WTC11 (cell line): ENCODE data around the gene CLDN20. TPM values are rescaled to one million over a fixed set of nuclear protein-coding genes. Genes with fewer than 3 reads are reported as not detected.

Experiments used
- ATAC-seq: fragments of 200-7000 bp; cut with Tn5 transposase; 2 replicates; pipeline ENCODE4 v1.10.0; 2021; ENCODE audit warnings: mild to moderate bottlenecking, moderate library complexity
- CTCF ChIA-PET: fragments of 300-600 bp; sonication (Branson Sonifier 250); formaldehyde crosslinking; loops from one replicate; lab custom pipeline; 2021; ENCODE audit warnings: antibody characterized with exemption; lab: Charles Lee
- POLR2A ChIA-PET: fragments of 350-600 bp; sonication (Branson Sonifier 250); formaldehyde crosslinking; loops from one replicate; lab custom pipeline; 2021; ENCODE audit warnings: antibody characterized with exemption; lab: Charles Lee
- DNase-seq: peaks from one replicate; pipeline ENCODE4 v3.0.0; 2021; ENCODE audit warnings: low spot score
- H3K27ac Mint-ChIP-seq: 2 replicates; pipeline ENCODE4 v1.8.0; 2021; ENCODE audit warnings: mixed read lengths
- H3K27me3 Mint-ChIP-seq: 2 replicates; pipeline ENCODE4 v1.8.0; 2021; ENCODE audit warnings: low read depth, mild to moderate bottlenecking, moderate library complexity, mixed read lengths
- H3K36me3 Mint-ChIP-seq: 2 replicates; pipeline ENCODE4 v1.8.0; 2021; ENCODE audit warnings: mixed read lengths
- H3K4me1 Mint-ChIP-seq: 2 replicates; pipeline ENCODE4 v1.8.0; 2022; ENCODE audit warnings: mixed read lengths
- H3K4me3 Mint-ChIP-seq: 2 replicates; pipeline ENCODE4 v1.8.0; 2021; ENCODE audit warnings: mild to moderate bottlenecking, moderate library complexity, mixed read lengths
- H3K9me3 Mint-ChIP-seq: 2 replicates; pipeline ENCODE4 v1.8.0; 2021; ENCODE audit warnings: mixed read lengths
- CREB1 ChIP-seq: sonication (generic); formaldehyde crosslinking; IDR thresholded peaks from 2 replicates; pipeline ENCODE4 v1.8.0; 2023; ENCODE audit warnings: mild to moderate bottlenecking, missing genetic modification reagents
- ELF4 ChIP-seq: sonication (generic); formaldehyde crosslinking; IDR thresholded peaks from 2 replicates; pipeline ENCODE4 v1.8.1; 2022; ENCODE audit warnings: low read depth, mild to moderate bottlenecking, moderate library complexity, missing genetic modification reagents
- FOXP1 ChIP-seq: sonication (generic); formaldehyde crosslinking; IDR thresholded peaks from 2 replicates; pipeline ENCODE4 v1.8.0; 2022; ENCODE audit warnings: missing genetic modification reagents, mild to moderate bottlenecking, moderate library complexity, borderline replicate concordance
- MXD4 ChIP-seq: fragments of 250-450 bp; sonication (Bioruptor Pico); IDR thresholded peaks from 2 replicates; pipeline ENCODE4 v1.8.0; 2021; ENCODE audit warnings: mild to moderate bottlenecking, moderate library complexity, borderline replicate concordance
- NFATC4 ChIP-seq: fragments of 250-450 bp; sonication (Bioruptor Pico); IDR thresholded peaks from 2 replicates; pipeline ENCODE4 v1.9.0; 2021; ENCODE audit warnings: mild to moderate bottlenecking
- NFE2L1 ChIP-seq: sonication (generic); formaldehyde crosslinking; IDR thresholded peaks from 2 replicates; pipeline ENCODE4 v1.8.1; 2023; ENCODE audit warnings: missing genetic modification reagents
- NR1H2 ChIP-seq: sonication (generic); formaldehyde crosslinking; IDR thresholded peaks from 2 replicates; pipeline ENCODE4 v1.9.0; 2021; ENCODE audit warnings: mild to moderate bottlenecking, moderate library complexity, missing genetic modification reagents
- RELA ChIP-seq: sonication (generic); formaldehyde crosslinking; IDR thresholded peaks from 2 replicates; pipeline ENCODE4 v1.8.1; 2022; ENCODE audit warnings: missing genetic modification reagents, mild to moderate bottlenecking, borderline replicate concordance
- SMAD3 ChIP-seq: sonication (generic); formaldehyde crosslinking; IDR thresholded peaks from 2 replicates; pipeline ENCODE4 v1.8.0; 2022; ENCODE audit warnings: missing genetic modification reagents, mild to moderate bottlenecking, borderline replicate concordance
- SOX15 ChIP-seq: fragments of 250-450 bp; sonication (Bioruptor Pico); IDR thresholded peaks from 2 replicates; pipeline ENCODE4 v1.9.0; 2021; ENCODE audit warnings: mild to moderate bottlenecking
- TCF7 ChIP-seq: sonication (generic); formaldehyde crosslinking; IDR thresholded peaks from 2 replicates; pipeline ENCODE4 v1.8.0; 2022; ENCODE audit warnings: mild to moderate bottlenecking, low read depth, missing genetic modification reagents, moderate library complexity
- TEAD1 ChIP-seq: sonication (generic); formaldehyde crosslinking; IDR thresholded peaks from 2 replicates; pipeline ENCODE4 v1.8.0; 2022; ENCODE audit warnings: mild to moderate bottlenecking, missing genetic modification reagents
- ZNF416 ChIP-seq: fragments of 250-450 bp; sonication (Bioruptor Pico); IDR thresholded peaks from 2 replicates; pipeline ENCODE4 v1.9.0; 2021; ENCODE audit warnings: mild to moderate bottlenecking, inconsistent platforms
- ZNF423 ChIP-seq: fragments of 250-450 bp; sonication (Bioruptor Pico); IDR thresholded peaks from 2 replicates; pipeline ENCODE4 v2.1.2; 2022; ENCODE audit warnings: mild to moderate bottlenecking, moderate library complexity
- total RNA-seq: library from RNA; stranded (reverse); gene quantifications from 3 replicates; pipeline ENCODE4 v1.2.3, GENCODE V29; 2021
- TF ChIP-seq, protein P1 (sequence below): sonication (generic); formaldehyde crosslinking; IDR thresholded peaks from 2 replicates; pipeline ENCODE4 v1.8.0; 2022; ENCODE audit warnings: mild to moderate bottlenecking, missing genetic modification reagents
- TF ChIP-seq, protein P2 (sequence below): sonication (generic); formaldehyde crosslinking; IDR thresholded peaks from 2 replicates; pipeline ENCODE4 v1.8.1; 2022; ENCODE audit warnings: low read depth, mild to moderate bottlenecking, moderate library complexity, missing genetic modification reagents, borderline replicate concordance
- TF ChIP-seq, protein P3 (sequence below): sonication (generic); formaldehyde crosslinking; IDR thresholded peaks from 2 replicates; pipeline ENCODE4 v1.8.1; 2023; ENCODE audit warnings: mild to moderate bottlenecking, missing genetic modification reagents
- TF ChIP-seq, protein P4 (sequence below): sonication (generic); formaldehyde crosslinking; IDR thresholded peaks from 2 replicates; pipeline ENCODE4 v1.8.1; 2023; ENCODE audit warnings: mild to moderate bottlenecking, missing genetic modification reagents, moderate library complexity
- TF ChIP-seq, protein P5 (sequence below): fragments of 250-450 bp; sonication (Bioruptor Pico); IDR thresholded peaks from 2 replicates; pipeline ENCODE4 v1.8.0; 2021; ENCODE audit warnings: mild to moderate bottlenecking
- TF ChIP-seq, protein P6 (sequence below): sonication (generic); formaldehyde crosslinking; IDR thresholded peaks from 2 replicates; pipeline ENCODE4 v1.8.0; 2023; ENCODE audit warnings: missing genetic modification reagents
- TF ChIP-seq, protein P7 (sequence below): fragments of 250-450 bp; sonication (Bioruptor Pico); IDR thresholded peaks from 2 replicates; pipeline ENCODE4 v2.1.2; 2022; ENCODE audit warnings: mild to moderate bottlenecking, moderate library complexity
- TF ChIP-seq, protein P8 (sequence below): sonication (generic); formaldehyde crosslinking; IDR thresholded peaks from 2 replicates; pipeline ENCODE4 v1.8.0; 2022; ENCODE audit warnings: mild to moderate bottlenecking, missing genetic modification reagents
- TF ChIP-seq, protein P9 (sequence below): fragments of 200-600 bp; IDR thresholded peaks from 2 replicates; pipeline ENCODE4 v1.8.0; 2022; ENCODE audit warnings: antibody characterized with exemption
- TF ChIP-seq, protein P10 (sequence below): sonication (generic); formaldehyde crosslinking; IDR thresholded peaks from 2 replicates; pipeline ENCODE4 v1.8.1; 2022; ENCODE audit warnings: mild to moderate bottlenecking, missing genetic modification reagents, moderate library complexity, borderline replicate concordance

Gene CLDN20
- total RNA-seq, 1 experiment from 2014 or later = not detected

DNA sequence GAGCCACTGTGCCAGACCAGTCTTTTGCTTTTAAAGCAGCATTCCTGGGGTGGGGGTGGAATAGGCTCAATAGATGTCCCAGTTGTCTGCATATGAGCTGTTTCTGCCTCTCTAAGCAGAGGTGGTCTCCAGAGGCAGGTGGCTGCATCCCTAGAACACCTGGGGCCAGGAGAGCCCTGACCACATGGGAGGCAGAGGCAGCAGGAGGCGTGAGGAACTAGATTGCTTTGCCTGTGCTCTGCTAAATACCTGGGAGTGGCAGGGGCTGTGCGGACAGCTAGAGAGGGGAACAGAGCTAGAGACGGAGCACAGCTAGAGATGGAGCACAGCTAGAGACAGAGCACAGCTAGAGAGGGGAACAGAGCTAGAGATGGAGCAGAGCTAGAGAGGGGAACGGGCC, 29.1 kb upstream of the CLDN20 start:
- ChIA-PET CTCF (interaction anchor here (1.4 to 3.2 kb wide), 3 partner anchors 11 to 39 kb away, joined by 4 to 24 read pairs (median 6); no protein-coding TSS in a partner anchor), POLR2A (no interaction called here)
- Mint-ChIP-seq H3K9me3 (peaks cover 45% of the 10 kb centered on the region), H3K36me3 (peaks cover 50% of the 10 kb centered on the region), H3K27me3 (peaks cover 3% of the 10 kb centered on the region; the same call in 1 of the 2 replicates), H3K4me3 (no peak overlapping the region), H3K4me1 (peaks cover 7% of the 10 kb centered on the region), H3K27ac (peak overlapping the region; percentile 92)
- DNase-seq (no peak), ATAC-seq (peak; percentile 80)
- TF ChIP-seq FOXP1 (CRISPR knock-in tag) (0 out of 2 replicates have a peak, but pooled peaks have one; percentile 25), TEAD1 (CRISPR knock-in tag) (no peak), ZNF416 (no peak), NFE2L1 (CRISPR knock-in tag) (no peak), SMAD3 (CRISPR knock-in tag) (no peak), MXD4 (CRISPR knock-in tag) (no peak), CREB1 (no peak), ZNF423 (CRISPR knock-in tag) (peak; percentile 76), NFATC4 (CRISPR knock-in tag) (no peak), TCF7 (CRISPR knock-in tag) (no peak), SOX15 (no peak), ELF4 (CRISPR knock-in tag) (no peak)
- TF ChIP-seq, protein P1, sequence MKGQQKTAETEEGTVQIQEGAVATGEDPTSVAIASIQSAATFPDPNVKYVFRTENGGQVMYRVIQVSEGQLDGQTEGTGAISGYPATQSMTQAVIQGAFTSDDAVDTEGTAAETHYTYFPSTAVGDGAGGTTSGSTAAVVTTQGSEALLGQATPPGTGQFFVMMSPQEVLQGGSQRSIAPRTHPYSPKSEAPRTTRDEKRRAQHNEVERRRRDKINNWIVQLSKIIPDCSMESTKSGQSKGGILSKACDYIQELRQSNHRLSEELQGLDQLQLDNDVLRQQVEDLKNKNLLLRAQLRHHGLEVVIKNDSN (CRISPR knock-in tag) = no peak
- TF ChIP-seq, protein P2, sequence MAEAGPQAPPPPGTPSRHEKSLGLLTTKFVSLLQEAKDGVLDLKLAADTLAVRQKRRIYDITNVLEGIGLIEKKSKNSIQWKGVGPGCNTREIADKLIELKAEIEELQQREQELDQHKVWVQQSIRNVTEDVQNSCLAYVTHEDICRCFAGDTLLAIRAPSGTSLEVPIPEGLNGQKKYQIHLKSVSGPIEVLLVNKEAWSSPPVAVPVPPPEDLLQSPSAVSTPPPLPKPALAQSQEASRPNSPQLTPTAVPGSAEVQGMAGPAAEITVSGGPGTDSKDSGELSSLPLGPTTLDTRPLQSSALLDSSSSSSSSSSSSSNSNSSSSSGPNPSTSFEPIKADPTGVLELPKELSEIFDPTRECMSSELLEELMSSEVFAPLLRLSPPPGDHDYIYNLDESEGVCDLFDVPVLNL (CRISPR knock-in tag) = no peak
- TF ChIP-seq, protein P3, sequence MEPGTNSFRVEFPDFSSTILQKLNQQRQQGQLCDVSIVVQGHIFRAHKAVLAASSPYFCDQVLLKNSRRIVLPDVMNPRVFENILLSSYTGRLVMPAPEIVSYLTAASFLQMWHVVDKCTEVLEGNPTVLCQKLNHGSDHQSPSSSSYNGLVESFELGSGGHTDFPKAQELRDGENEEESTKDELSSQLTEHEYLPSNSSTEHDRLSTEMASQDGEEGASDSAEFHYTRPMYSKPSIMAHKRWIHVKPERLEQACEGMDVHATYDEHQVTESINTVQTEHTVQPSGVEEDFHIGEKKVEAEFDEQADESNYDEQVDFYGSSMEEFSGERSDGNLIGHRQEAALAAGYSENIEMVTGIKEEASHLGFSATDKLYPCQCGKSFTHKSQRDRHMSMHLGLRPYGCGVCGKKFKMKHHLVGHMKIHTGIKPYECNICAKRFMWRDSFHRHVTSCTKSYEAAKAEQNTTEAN = no peak
- TF ChIP-seq, protein P4, sequence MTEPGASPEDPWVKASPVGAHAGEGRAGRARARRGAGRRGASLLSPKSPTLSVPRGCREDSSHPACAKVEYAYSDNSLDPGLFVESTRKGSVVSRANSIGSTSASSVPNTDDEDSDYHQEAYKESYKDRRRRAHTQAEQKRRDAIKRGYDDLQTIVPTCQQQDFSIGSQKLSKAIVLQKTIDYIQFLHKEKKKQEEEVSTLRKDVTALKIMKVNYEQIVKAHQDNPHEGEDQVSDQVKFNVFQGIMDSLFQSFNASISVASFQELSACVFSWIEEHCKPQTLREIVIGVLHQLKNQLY (CRISPR knock-in tag) = no peak
- TF ChIP-seq, protein P5, sequence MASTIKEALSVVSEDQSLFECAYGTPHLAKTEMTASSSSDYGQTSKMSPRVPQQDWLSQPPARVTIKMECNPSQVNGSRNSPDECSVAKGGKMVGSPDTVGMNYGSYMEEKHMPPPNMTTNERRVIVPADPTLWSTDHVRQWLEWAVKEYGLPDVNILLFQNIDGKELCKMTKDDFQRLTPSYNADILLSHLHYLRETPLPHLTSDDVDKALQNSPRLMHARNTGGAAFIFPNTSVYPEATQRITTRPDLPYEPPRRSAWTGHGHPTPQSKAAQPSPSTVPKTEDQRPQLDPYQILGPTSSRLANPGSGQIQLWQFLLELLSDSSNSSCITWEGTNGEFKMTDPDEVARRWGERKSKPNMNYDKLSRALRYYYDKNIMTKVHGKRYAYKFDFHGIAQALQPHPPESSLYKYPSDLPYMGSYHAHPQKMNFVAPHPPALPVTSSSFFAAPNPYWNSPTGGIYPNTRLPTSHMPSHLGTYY (CRISPR knock-in tag) = no peak
- TF ChIP-seq, protein P6, sequence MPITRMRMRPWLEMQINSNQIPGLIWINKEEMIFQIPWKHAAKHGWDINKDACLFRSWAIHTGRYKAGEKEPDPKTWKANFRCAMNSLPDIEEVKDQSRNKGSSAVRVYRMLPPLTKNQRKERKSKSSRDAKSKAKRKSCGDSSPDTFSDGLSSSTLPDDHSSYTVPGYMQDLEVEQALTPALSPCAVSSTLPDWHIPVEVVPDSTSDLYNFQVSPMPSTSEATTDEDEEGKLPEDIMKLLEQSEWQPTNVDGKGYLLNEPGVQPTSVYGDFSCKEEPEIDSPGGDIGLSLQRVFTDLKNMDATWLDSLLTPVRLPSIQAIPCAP (CRISPR knock-in tag) = no peak

DNA sequence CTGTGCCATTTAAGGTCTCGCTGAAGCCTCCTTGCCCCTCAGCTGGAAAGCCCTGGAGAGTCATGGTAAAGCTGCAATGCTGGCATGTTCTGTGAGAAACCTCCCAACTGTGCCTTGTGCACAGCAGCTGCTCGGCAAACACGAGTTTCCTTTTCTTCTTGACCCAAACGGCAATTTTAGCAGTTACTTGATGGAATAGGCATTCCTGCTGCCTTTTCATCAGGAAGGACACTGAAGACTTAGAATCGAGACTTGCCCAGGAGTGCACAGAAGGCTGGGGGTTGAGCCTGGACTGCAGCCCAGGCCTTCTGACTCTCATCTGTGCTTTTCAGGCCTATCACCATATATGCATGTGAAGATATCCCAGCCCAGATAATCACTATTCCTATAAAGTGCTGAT, 28.7 kb upstream of the CLDN20 start:
- POLR2A ChIA-PET = no interaction called here
- TF ChIP-seq, protein P7, sequence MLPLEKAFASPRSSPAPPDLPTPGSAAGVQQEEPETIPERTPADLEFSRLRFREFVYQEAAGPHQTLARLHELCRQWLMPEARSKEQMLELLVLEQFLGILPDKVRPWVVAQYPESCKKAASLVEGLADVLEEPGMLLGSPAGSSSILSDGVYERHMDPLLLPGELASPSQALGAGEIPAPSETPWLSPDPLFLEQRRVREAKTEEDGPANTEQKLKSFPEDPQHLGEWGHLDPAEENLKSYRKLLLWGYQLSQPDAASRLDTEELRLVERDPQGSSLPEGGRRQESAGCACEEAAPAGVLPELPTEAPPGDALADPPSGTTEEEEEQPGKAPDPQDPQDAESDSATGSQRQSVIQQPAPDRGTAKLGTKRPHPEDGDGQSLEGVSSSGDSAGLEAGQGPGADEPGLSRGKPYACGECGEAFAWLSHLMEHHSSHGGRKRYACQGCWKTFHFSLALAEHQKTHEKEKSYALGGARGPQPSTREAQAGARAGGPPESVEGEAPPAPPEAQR (CRISPR knock-in tag) = no peak
- TF ChIP-seq, protein P8, sequence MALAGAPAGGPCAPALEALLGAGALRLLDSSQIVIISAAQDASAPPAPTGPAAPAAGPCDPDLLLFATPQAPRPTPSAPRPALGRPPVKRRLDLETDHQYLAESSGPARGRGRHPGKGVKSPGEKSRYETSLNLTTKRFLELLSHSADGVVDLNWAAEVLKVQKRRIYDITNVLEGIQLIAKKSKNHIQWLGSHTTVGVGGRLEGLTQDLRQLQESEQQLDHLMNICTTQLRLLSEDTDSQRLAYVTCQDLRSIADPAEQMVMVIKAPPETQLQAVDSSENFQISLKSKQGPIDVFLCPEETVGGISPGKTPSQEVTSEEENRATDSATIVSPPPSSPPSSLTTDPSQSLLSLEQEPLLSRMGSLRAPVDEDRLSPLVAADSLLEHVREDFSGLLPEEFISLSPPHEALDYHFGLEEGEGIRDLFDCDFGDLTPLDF (CRISPR knock-in tag) = no peak
- TF ChIP-seq, protein P9, sequence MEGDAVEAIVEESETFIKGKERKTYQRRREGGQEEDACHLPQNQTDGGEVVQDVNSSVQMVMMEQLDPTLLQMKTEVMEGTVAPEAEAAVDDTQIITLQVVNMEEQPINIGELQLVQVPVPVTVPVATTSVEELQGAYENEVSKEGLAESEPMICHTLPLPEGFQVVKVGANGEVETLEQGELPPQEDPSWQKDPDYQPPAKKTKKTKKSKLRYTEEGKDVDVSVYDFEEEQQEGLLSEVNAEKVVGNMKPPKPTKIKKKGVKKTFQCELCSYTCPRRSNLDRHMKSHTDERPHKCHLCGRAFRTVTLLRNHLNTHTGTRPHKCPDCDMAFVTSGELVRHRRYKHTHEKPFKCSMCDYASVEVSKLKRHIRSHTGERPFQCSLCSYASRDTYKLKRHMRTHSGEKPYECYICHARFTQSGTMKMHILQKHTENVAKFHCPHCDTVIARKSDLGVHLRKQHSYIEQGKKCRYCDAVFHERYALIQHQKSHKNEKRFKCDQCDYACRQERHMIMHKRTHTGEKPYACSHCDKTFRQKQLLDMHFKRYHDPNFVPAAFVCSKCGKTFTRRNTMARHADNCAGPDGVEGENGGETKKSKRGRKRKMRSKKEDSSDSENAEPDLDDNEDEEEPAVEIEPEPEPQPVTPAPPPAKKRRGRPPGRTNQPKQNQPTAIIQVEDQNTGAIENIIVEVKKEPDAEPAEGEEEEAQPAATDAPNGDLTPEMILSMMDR = no peak
- TF ChIP-seq, protein P10, sequence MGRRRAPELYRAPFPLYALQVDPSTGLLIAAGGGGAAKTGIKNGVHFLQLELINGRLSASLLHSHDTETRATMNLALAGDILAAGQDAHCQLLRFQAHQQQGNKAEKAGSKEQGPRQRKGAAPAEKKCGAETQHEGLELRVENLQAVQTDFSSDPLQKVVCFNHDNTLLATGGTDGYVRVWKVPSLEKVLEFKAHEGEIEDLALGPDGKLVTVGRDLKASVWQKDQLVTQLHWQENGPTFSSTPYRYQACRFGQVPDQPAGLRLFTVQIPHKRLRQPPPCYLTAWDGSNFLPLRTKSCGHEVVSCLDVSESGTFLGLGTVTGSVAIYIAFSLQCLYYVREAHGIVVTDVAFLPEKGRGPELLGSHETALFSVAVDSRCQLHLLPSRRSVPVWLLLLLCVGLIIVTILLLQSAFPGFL (CRISPR knock-in tag) = no peak
- TF ChIP-seq NR1H2 = no peak
- TF ChIP-seq RELA (CRISPR knock-in tag) = no peak

More for the DNA sequence above, 28.7 kb upstream of the CLDN20 start:
- CTCF ChIA-PET = interaction anchor here (1.4 to 3.2 kb wide), 3 partner anchors 11 to 39 kb away, joined by 4 to 24 read pairs (median 6); no protein-coding TSS in a partner anchor
- Mint-ChIP-seq H3K27ac (no peak overlapping the region), H3K9me3 (peaks cover 45% of the 10 kb centered on the region), H3K4me1 (peaks cover 7% of the 10 kb centered on the region), H3K27me3 (peaks cover 3% of the 10 kb centered on the region; the same call in 1 of the 2 replicates), H3K4me3 (no peak overlapping the region), H3K36me3 (peaks cover 50% of the 10 kb centered on the region)
- ATAC-seq (no peak), DNase-seq (no peak)
